ENCODE results near the gene CDH6. TPM values are rescaled to one million over a fixed set of nuclear protein-coding genes. Genes with fewer than 3 reads are reported as not detected.

The CDH6 gene
- total and polyA plus RNA-seq, 12 donors = 1.1 to 7.5 (median 3.4) TPM

DNA sequence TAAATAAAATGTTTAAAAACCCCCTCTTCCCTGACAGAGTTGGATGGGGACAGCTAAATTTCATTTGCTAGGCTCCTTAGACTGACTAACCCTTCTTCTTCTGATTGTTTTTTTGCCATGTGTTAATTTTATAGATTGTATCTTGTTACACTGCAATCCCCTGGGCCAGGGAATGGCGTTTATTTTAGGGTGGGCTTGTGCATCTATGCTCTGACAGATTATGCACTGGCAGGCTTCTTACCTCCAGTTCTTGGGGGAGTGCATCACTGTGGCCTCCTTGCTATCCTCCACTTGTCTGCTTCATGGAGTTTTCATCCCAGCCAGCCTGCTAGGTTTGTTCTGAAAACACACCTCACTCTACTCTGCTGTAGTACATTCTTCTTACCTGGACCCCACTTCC lies 178.6 kb downstream of the CDH6 start:
- no peak for ATAC-seq
- intact Hi-C loops (cut with DNase I) = no loop called here
- Histone ChIP-seq H3K27me3 (peaks cover 0 to 5% (median 0%) of the 10 kb centered on the region in 7 donors), H3K4me3 (no peak overlapping the region), H3K27ac (no peak overlapping the region), H3K4me1 (peaks cover 0 to 3% (median 0%) of the 10 kb centered on the region in 9 donors), H3K9me3 (no peaks in the 10 kb centered on the region), H3K36me3 (no peaks in the 10 kb centered on the region)
- 53 to 64% methylated on average over 1 of the region's 1 CpG for WGBS, 2 donors
- TF ChIP-seq, protein P1, sequence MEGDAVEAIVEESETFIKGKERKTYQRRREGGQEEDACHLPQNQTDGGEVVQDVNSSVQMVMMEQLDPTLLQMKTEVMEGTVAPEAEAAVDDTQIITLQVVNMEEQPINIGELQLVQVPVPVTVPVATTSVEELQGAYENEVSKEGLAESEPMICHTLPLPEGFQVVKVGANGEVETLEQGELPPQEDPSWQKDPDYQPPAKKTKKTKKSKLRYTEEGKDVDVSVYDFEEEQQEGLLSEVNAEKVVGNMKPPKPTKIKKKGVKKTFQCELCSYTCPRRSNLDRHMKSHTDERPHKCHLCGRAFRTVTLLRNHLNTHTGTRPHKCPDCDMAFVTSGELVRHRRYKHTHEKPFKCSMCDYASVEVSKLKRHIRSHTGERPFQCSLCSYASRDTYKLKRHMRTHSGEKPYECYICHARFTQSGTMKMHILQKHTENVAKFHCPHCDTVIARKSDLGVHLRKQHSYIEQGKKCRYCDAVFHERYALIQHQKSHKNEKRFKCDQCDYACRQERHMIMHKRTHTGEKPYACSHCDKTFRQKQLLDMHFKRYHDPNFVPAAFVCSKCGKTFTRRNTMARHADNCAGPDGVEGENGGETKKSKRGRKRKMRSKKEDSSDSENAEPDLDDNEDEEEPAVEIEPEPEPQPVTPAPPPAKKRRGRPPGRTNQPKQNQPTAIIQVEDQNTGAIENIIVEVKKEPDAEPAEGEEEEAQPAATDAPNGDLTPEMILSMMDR (IDR thresholded peaks at IDR 0.05) = no peak
- no peak for DNase-seq

DNA sequence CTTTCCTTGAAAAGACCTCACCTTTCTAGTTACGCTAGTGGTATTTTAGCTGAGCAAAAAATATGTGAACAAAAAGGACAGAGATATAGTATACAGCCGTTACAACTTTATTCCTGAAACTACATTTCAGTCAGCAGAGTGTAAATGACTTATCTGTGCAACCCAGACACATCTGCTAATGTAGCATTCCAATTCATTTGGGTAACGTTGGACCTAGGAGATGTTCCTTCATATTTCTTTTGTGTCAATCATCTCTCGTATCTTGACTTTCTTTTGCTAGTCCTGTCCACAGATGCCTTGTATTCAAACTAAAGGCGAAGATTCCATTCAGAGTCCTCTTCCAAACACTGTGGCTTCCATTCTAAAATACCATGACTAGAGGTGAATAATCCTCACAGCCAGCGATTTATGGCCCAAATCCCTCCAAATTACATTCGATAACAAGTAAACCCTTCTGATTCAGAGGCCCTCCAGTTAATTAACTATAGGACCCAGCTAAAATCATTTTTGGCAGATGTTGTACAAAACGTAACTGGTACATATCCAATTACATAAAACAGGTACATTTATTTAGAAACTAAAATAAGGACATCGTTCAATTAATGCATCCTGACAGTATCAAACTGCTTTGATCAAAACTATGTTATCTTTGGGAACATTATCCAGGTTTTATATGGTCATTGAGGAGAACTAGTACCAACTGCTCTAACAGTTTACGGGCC lies 182.7 kb downstream of the CDH6 start:
- Histone ChIP-seq H3K4me1 (no peaks in the 10 kb centered on the region), H3K27ac (no peak overlapping the region), H3K27me3 (peaks cover 0 to 4% (median 0%) of the 10 kb centered on the region in 7 donors), H3K9me3 (no peaks in the 10 kb centered on the region), H3K36me3 (no peaks in the 10 kb centered on the region), H3K4me3 (no peak overlapping the region)
- TF ChIP-seq, protein P1 (IDR thresholded peaks at IDR 0.05) = no peak
- intact Hi-C loops (cut with DNase I) = no loop called here
- ATAC-seq (no peak), DNase-seq (no peak)
- 90 to 92% methylated on average over 10 of the region's 10 CpGs for WGBS, 2 donors

DNA sequence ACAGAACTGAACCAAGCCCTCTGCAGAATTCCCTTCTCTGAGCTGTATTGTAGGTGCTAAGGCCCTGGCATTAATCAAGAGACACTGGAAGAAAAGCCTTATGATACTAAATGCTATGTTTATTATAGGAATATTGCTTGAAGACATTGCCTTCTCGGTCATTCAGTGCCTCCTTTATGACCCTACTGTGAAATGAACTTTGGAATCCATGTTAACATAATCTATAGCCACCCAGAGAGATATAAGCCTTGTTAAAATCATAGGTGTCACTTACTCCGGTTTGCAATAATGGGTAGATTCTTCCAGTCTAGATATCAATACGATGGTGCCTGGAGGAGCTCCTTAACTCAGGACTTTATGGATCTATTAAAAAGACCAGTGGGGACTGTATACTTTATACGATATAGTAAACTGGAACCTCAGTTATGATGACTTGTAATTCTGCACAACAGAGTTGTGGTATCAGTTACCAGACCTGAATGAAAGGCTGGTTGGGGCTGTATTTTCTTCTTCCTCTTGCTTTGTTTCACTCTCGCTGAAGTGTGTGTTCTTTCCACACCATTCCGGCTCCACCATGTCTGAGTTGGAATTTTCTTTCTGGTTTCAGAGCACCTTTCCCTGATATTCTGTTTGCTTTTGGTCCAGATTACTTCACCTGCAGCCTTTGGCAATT lies 183.9 kb downstream of the CDH6 start:
- 84 to 90% methylated on average over 6 of the region's 6 CpGs for WGBS, 2 donors
- Histone ChIP-seq H3K36me3 (no peaks in the 10 kb centered on the region), H3K9me3 (no peaks in the 10 kb centered on the region), H3K27ac (no peak overlapping the region), H3K27me3 (peaks cover 0 to 8% (median 0%) of the 10 kb centered on the region in 7 donors), H3K4me3 (no peak overlapping the region), H3K4me1 (no peaks in the 10 kb centered on the region)
- ATAC-seq (no peak), DNase-seq (no peak)
- intact Hi-C loops (cut with DNase I) = no loop called here
- TF ChIP-seq, protein P1 (IDR thresholded peaks at IDR 0.05) = no peak

DNA sequence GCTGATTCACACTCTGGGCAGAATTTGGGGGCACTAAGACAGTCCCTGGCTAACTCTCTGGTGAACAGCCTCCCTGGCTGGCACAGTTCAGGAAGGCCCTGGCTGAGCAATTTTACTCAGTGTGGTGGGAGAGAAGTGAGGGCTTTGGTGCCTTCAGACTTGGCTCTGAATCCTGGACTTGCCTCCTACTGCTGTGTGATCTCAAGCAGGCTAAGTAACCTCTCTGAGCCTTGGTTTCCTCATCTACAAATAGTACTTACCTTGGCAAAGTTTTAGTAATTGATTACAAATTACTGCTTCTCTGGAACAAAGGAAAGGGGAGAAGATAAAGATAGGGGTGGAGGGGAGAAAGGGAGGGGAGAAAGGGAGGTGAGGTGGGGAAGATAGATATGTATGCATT lies 184.7 kb downstream of the CDH6 start:
- no peak overlapping the region for H3K4me3 ChIP-seq
- H3K9me3 ChIP-seq = no peaks in the 10 kb centered on the region
- ATAC-seq = no peak
- H3K36me3 ChIP-seq = no peaks in the 10 kb centered on the region
- no peak for DNase-seq
- no peaks in the 10 kb centered on the region for H3K4me1 ChIP-seq
- TF ChIP-seq, protein P1 (IDR thresholded peaks at IDR 0.05) = no peak
- H3K27me3 ChIP-seq = peaks cover 0 to 8% (median 0%) of the 10 kb centered on the region in 7 donors
- intact Hi-C loops (cut with DNase I) = no loop called here
- no peak overlapping the region for H3K27ac ChIP-seq

All from heart right ventricle (tissue), 16 donors.